NCI-H2227 (cell line): ENCODE data around the gene DLG2.

Experiments used
- DNase-seq: peaks from one replicate; lab custom pipeline; 2025; ENCODE audit not compliant: unreplicated experiment; lab: John Stamatoyannopoulos, UW

DLG2 gene

DNA sequence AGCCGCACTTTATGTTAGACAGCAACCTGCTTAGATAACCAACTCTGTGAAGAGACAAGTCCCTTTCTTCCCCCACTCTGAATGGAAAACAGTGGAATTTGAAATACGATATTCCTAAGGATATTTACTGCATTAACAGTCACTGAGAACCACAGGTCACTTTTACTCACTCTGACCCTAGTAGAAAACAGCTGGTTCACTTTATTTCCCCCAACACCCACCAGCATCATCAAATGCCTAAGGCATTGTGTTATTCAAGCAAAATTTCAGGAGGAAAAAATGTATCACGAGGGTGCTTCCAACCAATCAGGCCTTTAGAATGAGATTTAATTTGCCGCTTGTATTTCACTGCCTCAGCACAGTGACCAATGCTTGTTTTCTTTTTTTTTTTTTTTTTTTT is 1206.9 kb downstream of the DLG2 start:
- DNase-seq: peak; percentile 71

DNA sequence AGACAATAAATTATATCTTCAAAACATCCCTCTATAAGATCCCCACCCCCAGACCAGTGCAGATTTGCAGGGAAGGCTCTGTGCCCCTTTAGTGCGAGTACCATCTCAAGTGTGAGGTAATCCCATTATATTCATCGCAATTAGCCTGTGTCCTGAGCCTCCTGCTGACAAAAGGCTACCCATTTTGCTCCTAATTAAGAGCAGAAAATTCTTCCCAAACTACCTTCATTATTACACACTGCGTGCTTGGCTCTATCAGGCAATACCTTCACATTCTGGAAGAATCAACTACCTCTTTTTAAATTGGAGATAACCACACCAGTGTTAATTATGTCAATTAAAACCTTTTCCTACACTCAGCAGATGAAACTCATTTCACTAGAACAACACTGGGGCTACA is 1207.5 kb downstream of the DLG2 start:
- no peak for DNase-seq

DNA sequence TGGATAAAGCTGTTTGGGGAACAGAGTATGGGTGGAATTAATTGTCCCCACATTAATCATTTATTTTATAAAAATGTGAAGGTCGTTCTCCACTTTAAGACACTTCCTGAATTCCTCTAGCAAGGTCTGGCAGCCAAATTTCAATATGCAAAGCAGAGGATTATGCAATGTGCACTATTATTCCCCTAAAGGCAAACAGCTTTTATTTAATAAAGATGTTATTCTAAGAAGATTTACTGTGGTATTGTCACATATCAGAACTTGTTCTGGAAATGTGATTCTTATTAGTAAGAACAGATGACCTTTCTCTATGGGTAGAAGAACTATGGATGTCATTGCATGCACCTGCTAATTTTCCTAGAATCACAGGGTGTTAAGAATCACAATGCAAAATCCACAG is 1212.2 kb downstream of the DLG2 start:
- no peak for DNase-seq

DNA sequence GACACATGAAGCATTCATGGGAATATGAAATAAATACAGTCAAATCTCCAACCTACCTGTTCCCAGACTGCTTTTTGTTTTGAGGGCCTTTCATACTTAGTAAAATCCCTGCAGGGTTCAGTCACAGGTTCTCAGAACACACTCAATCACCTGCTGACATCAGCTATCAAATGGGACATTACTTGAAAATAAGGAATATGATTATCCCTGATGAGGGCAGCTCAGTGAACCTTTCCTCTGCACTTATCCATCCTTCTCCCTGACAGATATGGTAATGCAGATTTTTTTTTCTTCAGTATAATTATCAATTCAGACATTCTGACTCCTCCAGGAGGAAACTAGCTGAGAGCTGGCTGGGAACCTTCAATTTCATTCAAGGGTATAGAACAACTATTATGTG is 1213.6 kb downstream of the DLG2 start:
- peak; percentile 74 for DNase-seq

DNA sequence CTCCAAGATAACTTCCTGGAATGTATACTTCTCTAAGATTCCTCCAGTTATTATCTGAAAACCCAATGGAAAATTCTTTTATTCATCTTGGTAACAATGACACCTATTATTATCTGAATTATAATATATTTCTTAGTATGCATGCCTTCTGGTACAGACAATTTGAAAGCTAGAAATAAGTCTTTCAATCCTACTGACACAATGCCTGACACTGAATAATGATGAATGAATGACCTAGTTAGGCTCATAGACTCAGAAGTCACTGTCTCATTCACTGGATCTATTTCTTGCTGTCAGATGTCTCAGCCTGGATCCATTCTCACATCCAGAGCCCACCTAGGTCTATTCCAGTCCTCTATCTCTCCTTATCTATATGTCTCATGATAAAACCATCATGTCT is 1214.3 kb downstream of the DLG2 start:
- DNase-seq: no peak

DNA sequence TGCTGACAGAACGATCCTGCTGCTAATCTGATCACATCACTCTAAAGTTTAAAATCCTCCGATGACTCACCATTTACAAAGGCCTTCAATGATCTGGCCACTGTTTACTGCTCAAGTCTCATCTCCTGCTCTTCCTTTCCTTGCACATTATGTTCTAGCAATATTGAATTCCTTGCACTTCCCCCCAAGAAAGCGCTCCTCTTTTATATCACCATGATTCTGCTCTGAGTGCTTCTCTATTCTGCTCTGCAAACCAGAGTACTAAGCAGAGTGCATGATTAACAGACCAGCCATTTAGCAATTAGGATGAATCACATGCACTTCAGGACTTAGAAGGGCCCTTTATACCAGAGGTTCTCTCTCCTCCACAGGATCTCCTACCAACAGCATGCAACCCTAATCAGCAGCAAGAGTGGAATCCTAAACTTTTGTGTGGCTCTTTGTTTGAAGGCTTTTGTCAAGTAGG is 1218.2 kb downstream of the DLG2 start:
- DNase-seq: peak; percentile 4

DNA sequence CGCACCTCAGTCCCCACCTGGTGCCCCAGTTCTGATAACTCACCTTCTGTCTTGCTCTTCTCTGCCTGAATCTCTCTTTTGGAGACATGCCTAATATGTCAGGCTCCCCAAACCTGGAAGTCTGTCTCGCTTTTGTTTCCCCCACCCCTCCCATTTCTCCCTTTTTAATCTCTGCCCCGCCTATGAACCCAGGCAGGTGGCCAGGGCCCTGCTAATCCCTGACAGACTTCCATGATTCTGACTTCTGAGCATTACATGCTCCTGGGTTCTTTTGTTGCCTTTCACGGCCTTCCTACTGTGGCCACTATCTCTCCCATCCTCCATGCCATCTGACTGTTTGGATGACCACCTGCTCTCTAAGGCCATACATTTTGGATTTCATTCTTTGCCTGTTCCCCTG is 1220.1 kb downstream of the DLG2 start:
- DNase-seq: no peak

DNA sequence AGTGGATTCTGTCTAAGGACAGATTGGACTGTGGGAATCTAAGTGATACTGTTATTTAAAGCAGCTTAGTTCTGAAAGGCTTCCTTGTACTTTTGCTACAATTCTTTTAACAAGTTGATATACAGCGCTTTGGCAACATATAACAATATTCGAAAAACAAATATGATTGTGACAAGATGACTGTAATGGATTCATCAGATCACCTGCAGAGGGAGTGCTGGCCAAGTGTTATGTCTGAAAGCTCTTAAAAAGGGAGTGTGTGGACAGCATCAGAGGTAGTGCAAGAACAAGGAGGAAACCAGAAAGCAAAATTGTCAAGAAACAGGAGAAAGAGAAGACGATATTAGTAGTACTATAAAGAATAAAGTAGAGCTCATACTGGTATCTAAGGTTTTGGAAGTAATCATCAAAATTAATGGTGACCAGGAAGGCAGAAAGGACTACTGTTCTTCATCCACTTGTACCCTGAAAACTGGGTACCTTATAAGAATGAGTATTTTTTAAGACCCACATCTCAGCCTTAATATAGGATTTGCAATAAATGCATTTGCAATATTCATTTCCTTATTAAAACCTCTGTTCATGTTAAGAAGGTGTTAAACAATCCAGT is 1229.0 kb downstream of the DLG2 start:
- peak; percentile 38 for DNase-seq

DNA sequence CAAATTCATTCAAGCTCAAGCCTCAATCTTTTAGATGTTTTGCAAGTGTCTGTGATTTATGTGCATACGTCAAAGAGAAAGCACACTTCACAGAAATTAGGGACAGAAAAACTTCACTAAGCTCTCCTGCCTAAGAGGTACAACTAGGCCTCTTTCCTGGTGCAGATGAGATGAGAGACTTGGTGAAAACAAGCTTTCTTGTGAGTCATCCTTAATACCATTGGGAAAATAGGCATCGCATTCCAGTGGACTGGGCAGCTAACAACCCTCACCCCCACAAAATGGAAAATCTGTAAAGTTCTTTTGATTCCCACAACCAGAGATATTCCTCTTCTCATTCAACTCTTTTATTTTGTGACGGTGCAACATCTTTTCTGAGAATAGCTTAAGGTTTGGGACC is 1230.6 kb downstream of the DLG2 start:
- no peak for DNase-seq

DNA sequence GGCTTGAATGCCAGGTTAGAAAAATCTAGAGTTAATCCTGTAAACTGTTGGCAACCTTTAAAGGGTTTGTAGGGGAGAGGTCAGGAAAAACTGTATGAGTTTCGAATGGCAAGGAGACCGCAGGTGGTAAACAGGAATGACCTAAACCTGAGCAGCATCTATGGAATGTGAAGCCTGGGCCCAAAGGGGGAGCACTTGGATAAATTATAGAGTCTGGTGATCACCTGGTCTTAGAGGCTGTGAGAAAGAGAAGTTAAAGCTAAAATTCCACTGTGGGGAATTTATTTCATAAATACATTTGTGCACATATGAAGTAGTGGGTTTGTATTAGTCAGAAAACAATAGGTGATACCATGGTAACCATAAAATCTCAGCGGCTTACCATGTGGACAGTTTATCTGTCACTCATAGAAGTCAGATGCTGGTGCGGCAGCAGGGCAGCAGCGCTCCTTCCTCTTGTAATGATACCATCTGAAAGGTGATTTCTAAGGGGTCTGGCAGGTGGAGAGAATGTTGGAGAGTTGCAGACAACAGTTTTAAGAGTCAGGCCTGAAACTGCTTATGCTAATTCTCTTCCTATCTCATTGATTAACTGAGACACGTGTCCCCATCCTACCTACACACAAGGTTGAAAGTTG is 1236.6 kb downstream of the DLG2 start:
- DNase-seq: peak; percentile 41

DNA sequence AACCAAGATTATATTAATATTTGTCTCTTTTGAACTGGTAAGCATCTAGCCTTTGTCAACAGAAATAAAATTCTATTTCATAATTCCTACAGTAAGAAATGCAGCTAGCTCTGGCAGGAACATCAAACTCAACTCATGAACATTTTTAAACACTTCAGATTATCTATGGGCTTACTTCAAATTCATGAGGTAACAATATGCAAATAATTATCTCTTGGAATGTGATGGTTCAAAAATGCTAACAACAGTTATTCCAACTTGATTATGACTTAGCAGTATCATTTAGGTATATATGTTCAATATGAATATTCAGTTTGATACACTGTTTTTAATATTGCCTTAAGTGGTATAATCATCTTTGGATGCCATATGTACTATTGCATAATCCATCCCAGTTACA is 1237.4 kb downstream of the DLG2 start:
- no peak for DNase-seq

DNA sequence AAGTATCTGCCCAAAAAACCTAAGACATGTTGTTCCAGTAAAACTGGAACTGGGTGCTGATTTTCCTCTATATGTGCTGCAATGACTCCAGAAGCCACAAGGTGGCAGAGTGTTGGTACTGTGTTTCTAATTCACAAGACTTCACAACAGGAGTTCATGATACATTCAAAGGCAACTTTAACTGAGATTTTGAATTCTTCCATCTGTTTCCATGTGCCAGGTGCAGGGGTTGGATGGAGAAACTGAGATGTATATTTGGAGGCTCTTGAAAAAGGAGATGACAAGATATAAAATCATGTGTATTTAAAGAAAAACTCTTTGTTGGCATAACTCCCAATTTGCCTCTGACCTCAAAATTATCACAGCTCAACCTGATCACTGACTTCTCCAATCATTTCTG is 1242.4 kb downstream of the DLG2 start:
- peak; percentile 54 for DNase-seq

DNA sequence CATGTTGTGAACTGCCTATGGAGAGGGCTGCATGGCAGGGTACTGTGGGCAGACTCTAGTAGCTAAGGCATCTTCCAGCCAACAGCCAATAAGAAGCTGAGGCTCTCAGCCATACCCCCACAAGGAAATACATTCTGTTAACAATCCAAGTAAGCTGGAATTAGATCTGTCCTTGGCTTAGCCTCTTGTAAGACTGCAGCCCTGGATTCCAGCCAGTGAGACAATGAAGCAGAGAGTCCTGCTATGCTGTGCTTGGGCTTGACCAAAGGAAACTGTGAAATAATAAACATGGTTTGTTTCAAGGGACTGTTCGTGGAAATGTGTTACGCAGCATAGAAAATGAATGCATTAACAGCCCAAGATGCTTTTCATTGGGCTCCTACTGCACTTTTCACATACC is 1243.6 kb downstream of the DLG2 start:
- DNase-seq: no peak

DNA sequence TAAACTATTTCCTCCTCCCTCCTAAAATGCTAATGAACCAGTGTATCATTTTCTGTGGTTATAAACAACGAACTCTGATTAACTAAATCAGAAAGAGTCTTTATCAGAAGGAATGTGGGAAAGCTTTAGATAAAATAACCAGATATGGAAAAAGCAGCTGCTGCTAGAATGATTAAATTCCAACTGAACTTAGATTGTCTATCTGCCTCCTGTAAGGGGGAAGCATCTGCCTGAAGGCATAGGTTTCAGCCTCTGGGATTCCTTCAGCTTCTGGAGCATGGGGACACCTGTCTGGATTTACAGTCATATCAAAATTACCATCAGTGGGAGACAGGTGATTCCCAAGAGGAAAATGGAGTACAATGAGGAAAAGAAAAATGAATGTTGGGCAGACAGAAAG is 1245.5 kb downstream of the DLG2 start:
- DNase-seq: no peak

DNA sequence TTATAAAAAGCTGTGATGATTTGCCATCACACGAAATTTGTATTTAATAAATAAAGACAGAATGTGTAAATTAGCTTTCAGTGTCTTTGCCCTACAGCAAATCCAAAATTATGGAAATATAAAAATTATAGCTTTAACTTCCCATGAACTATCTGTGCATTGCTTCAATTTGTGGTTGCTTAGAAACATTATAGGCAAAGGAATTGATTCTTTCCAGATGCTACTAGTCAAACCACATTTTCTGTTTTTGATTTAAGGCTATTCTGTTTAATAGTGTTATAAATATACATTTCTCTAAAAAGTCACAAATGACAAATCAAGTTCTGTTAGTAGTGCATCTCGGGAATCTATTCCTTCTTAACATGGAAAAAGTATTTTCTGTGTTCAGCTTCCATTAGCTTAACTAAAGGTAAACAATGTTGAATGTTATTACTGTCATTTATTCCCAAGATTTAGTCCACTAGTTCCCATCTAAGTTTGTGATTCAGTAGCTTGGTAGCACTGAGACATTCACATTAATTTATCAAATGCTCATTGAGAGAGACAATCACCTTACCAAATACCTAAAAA is 1254.7 kb downstream of the DLG2 start:
- DNase-seq: no peak

DNA sequence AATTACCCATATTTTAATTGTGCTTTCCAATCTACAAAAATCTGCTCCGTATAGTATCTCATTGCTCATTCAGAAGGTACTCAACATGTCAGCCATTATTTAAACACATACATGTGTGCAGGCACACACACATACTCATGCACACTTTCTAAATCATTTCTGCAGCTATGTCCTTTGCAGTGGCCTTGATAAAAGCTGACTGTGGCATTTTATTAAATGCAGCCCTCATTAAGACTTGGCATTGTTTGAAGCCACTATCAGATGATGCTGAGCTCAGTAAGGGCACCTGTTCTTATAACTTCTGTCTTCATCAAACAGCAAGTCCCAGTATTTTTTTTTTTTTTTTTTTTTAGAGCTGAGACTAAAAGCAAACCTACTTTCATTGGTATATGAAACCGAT is 1269.1 kb downstream of the DLG2 start:
- no peak for DNase-seq

DNA sequence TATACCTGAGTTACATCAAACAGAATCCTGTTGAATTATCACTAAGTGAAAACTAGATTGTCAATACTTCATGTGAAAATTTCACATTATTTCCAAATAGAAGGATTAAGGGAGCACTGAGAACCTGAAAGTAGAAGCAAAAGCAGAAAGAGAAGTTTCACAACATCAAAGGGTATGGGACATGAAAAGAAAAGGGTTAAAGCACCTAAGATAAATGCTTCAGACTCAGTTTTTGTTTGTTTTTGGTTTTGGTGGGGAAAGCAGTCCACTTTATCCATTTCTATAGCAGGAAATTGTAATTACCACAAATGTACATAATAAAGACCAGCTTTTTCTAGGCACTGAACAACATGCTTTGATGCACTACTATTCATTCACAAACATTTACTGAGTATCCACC is 1271.2 kb downstream of the DLG2 start:
- no peak for DNase-seq

DNA sequence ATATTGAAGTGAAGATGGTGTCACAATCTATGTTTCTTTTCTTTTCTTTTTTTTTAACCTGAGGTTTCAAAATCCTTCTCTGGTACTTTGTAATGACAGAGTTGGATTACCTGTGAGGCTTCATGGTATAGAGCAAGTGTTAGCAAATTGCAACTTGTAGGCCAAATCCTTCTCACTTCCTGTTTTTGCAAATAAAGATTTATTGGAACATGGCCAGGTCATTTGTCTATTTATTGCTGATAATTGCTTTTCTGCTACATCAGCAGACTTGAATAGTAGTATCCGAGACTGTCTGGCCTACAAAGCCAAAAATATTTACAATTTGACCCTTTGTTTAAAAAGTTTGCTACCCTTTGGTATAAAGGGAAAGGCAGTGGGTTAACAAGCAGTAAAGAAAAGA is 1281.5 kb downstream of the DLG2 start:
- no peak for DNase-seq

DNA sequence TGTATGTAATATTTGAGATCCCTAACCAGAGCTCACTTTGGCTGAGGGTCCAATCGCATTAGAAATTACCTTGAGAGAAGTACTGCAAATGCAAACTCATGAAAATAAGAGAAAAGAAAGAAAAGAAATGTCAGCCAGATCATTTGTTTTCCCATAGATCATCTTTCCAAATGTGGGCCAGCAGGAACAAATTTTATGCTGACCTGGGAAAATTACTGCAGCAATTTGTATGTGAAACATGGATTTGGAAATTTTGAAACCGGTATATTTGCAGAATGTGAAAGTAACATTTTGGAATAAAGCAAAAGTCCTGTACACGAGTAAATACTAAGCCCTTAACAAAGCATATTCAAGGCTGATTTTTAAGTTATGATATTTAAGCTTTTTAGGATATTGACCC is 1282.1 kb downstream of the DLG2 start:
- DNase-seq: no peak

DNA sequence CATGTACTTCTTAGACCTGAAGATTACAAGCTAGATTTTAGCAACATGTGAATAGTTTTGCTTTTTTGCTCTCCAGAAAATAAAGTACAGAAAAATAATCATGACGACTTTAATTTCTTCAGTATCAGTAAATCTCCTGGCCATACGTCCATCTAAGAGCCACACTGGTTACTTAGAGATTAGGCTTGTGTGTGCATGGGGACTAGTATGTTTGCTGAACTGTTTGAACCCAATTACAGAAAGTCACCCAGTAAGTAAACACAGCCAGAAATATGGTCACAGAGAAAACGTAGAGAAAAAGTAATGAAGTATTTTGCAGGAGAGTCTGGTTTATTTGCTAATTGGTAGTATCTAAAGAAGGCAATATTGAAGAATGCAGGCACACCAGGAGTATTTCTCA is 1287.3 kb downstream of the DLG2 start:
- no peak for DNase-seq

DNA sequence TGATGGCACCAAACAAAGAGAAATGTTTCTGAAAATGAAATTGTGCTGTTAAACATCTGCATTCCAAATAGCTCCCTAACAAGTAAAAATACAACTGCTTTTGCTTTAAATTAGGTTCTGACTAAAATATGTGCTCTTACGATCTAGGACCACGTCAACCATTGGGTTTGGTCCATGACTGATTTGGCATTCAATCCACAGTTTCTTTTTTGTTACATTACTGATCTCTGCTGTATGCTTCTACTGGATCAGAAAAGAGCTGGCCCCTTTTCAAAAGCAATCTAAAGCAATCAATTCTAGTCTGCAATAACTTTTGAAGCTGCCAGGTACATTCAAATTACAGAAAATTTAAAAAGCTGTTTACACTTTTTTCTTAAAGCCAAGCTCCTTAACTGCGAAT is 1293.9 kb downstream of the DLG2 start:
- DNase-seq: no peak

DNA sequence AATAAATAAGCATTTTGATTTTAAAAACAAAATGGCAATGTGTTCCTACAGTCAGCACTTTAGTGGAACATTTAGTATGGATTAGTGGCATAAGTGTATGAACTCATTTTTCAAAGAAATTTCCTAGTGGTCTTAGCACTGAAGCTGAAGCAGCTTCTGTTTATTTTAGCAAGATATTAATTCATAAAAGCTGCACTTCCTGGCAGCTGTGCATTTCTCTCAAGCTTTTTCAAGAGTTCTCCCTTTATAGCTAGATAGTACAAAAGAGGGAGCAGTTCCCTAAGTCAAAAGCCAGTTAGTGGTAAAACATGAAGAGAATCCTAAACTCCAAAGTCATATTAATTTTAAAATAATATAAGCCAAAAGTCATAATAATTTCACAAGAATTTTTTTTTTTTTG is 1304.9 kb downstream of the DLG2 start:
- no peak for DNase-seq

DNA sequence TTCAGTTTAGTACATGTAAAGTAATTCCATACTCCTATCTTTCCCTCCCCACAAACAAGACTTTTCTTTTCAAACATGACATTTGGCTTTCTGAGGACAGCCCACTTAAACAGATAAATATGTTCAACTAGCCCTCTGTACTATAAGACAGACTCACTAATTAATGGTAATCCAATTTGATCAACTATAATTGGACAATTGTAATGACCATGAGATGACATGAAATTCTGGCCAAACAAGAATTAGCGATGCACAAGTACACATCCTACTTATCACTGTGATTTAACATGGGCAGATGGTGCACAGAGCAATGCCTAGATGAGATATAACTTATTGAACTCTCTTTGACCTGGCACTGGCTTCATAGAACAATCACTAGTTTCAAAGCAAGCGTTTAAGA is 1307.3 kb downstream of the DLG2 start:
- DNase-seq: no peak
